COLO668 (cell line): ENCODE results near the gene CDH23.

ENCODE experiments used
- DNase-seq: peaks from one replicate; lab custom pipeline; 2025; ENCODE audit not compliant: unreplicated experiment; lab: John Stamatoyannopoulos, UW

Gene CDH23

DNA sequence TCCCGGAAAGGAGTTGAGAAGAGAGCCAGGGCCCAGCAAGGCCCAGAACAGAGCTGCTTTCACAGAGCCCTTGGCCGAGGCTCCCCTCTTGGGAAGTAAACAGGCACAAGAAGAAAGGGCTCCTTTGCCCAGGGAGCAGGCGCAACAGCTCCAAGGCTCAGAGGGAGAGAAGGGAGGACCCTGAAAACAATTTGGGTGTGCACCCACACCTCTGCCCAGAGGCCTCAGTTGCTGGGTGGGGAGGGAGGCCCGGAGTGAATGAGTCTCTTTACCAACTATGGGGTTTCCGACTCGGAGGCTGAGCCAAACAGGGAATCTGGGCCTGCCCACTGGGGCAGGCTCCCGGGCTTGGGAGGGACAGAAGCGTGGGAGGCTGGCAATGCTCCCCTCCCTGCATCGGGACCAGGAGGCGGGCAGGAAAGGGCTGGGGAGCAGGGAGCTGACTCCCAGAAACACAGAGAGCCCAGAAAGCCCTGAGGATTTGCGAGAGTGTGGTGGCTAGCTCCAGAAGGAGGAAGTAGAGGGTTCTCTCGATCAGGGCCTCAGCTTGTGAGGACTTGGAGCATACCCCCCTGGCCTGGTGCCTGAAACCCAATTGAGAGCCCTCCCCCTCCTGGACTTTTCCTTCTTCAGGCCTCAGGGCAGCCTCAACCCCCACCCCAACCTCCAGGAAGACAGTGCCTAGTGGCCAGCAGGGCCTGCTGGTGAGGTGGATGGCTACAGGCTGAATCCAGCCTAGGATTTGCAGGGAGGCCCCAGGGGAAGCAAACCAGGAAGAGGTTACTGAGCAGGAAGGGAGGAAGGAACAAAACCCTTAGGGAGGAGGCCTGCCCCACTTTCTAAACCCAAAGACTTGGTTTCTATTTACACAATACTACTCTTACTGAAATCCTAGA is 316.7 kb downstream of the CDH23 start:
- DNase-seq, result no peak

- DNase-seq, result no peak
These were observed 317.3 kb downstream of the CDH23 start for GRCh38 chr10:71714031-71714410.

GRCh38 chr10:71714592-71714991 is 317.9 kb downstream of the CDH23 start:
- no peak for DNase-seq

DNA sequence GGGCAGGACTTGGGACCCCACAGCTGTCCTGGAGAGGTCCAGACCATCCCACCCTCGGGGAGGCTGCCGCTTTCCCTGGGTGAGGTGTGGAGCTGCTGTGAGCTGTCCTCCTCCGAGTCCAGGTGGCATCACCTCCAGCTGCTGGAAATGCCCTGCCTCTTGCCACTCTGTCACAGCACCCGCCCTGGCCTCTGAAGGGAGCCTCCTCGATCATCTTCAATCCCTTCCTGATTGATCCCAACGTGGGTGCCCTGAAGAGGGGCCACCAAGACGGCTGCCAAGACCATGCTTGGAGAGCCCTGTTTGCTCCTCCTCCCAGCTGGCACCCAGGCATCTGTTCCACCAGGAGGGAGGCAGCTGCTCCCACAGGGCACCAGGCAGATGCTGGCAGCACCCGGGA is 318.3 kb downstream of the CDH23 start:
- DNase-seq, result no peak

- no peak for DNase-seq
These were observed 319.1 kb downstream of the CDH23 start for GRCh38 chr10:71715860-71716259.

DNA sequence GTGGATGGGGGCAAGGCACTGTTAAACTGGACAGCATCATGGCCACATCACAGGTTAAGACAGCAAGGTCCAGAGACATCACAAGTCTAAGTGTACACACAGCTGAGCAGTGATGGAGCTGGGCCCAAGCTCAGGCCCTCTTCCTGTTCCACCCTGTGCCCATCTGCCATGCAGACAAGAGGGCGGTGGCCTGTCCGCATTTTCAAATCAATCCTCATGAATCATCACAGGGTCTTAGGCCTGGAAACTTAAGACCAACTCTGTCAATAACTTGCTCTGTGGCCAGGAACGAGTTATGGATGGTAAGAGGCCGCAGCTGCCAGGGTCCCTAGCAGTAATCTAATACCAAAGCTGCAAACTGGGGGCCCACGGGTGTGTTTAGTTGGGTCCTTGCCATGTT is 319.7 kb downstream of the CDH23 start:
- no peak for DNase-seq

DNA sequence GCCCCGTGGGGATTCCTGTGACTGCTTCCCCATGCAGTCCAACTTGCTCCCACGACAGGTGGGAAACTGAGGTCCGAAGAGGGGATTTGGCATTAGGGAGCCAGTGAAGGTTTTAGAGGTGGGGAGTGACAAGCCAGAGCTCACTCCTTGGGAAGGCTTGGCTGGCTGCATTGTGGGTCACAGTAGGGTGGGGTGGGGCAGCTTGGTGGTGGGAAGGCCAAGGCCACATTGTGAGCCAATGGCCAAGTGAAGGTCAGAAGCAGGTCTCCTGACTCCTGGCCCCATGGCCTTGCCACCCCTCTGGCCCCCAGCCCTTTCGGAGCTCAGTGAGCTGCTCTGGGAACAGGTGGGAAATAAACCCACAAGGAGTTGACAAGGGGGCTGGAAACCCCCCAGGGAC is 320.3 kb downstream of the CDH23 start:
- no peak for DNase-seq

DNA sequence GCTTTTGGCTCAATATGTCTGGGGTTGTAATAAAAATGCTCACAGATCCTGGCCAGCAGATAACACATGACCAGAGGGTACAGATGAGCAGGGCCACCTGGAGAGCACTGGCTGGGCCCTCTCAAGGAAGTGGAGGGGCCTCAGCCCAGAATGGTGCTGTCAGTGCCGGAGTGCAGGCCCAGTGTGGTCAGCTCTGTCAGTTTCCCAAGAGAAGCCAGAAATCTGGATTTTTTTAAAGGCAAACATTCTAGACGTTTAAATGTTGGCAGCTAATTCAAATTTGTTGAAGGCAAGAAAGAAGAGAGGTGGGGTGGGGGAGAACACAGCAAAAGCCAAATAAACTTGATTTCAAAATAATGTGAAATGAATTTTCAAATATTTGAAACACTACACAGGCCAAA is 320.8 kb downstream of the CDH23 start:
- DNase-seq, result no peak

- DNase-seq, result no peak
These were observed 321.5 kb downstream of the CDH23 start for GRCh38 chr10:71718165-71718698.

DNA sequence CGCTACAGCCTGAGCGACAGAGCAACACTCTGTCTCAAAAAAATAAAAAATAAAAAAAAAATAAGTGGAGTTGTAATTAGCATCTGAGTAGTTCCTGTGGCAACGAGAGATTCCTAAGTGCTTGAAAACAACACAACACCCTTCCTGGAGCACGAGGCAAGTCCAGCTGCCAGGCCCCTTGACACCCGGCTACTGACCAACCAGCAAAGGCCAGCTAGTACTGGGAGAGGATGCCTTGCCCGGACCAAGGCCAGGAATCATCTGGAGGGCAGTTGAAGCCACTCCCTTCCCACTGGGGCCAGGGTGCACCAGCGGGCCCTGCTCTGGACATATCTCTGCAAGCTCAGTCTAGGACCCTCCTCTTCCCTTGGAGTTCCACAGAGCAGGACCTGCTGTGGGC is 322.3 kb downstream of the CDH23 start:
- no peak for DNase-seq

DNA sequence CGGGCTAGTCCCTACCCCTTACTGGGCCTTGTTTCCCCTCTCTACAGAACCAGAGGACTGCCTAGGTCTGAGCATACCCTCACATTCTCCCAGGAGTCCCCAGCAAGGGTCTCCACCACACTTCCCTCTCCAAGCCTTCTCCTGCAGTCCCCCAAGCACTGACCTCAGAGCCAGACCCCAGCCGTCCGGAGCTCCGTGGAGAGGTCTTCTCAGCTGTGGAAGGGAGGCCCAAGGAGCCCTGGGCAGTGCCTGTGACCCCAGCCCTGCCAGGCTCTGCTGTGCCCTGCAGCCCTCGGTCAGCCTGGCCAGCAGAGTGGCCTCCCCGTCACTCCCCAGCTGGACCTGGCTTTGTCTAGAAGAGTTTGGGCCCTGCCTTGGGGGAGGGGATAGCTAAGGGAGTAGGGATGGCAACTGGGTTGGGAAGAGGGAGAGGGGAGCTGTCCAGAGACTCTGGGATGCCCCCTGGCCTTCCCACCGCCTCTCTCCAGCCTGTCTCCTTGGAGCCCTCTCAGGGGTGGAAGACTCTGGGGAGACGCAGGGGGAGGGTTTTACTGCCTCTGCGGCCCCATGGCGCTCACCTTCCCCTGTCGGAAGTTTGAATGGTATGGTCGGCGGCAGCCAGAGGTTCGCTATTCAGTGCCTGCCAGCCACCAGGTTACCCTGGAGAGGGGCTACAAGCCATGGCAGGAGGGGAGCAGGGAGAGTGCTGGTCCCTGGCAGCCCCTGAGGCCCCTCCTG is 322.9 kb downstream of the CDH23 start, which contains the start of gene C10orf105:
TSS of gene C10orf105 (minus strand) at position 315 of the 738 bp plus-strand sequence. CDS start 3,441 bp downstream, outside the sequence.
- DNase-seq, result no peak

DNA sequence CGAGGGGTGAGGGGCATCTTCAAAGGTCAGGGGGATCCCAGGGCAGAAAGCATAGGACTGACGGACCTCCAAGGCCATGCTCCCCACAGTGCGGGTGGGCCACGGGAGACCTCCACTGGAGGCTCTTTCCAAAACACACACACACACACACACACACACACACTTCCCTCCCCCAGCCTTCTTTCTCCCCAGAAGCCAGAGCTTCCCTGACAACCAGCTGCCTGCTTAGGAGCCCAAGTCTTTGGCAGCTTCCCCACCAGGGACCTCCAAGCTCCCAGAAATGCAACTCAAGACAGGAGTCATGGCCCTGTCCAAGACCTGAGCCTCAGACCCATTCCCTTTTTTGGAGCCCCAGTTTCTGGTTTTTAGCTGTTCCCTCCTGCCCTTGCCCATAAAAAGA is 323.6 kb downstream of the CDH23 start:
- no peak for DNase-seq

GRCh38 chr10:71721313-71721712 is 324.6 kb downstream of the CDH23 start:
- DNase-seq, result no peak

DNA sequence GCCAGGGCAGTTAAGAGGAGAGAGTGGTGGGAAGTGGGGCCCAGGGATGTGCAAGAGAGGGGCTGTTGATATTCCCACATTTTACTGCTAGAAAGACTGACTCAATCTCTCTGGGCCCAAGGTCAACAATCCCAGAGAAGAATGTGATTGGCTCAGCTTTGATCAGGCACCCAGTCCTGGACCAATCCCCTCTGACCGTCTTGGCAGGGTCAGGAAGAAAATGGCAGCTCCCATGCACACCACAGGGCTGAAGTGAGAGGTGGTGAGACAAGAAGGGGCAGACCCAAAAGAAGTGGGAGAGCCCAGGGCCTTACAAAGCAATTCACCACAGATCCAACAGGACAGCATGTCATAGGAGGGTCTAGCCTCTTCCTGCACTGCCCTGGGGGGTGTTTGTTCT is 326.1 kb downstream of the CDH23 start:
- no peak for DNase-seq

DNA sequence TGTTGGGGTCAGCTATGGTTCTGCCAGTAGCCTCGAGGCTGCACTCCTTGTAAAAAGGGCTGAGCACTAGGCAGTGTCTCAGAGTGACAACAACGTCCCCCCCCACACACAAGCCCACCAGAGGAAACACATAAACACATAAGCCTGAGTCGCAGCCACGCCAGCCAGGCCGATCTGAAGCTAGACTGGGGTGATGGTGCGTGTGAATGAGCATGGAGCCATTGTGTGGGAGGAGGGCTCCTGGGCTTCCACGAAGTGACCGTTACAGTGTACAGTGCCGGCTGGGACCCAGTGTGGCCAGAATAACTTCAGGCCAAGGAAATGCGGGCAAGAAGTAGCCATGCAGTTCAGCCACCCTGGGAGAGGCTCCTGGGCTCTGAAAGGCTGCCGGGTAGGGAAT is 326.6 kb downstream of the CDH23 start:
- DNase-seq, result no peak

GRCh38 chr10:71724539-71724938 is 327.8 kb downstream of the CDH23 start:
- no peak for DNase-seq

DNA sequence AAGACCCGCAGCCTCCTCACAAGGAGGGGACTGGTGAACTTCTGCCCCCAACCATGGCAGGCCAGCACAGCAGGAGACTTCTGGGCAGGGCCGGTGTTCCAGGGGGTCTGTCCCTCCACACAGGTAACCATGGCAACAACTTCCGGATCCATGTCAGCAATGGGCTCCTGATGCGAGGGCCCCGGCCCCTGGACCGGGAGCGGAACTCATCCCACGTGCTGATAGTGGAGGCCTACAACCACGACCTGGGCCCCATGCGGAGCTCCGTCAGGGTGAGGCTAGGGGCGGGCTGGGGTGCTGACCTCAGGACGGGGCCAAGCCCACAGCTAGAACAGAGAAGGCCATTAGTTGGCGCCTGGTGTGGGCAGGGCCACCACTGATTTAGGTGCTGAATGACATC is 328.5 kb downstream of the CDH23 start:
- DNase-seq, result no peak

- no peak for DNase-seq
These were observed 329.4 kb downstream of the CDH23 start for GRCh38 chr10:71725998-71726579.

DNA sequence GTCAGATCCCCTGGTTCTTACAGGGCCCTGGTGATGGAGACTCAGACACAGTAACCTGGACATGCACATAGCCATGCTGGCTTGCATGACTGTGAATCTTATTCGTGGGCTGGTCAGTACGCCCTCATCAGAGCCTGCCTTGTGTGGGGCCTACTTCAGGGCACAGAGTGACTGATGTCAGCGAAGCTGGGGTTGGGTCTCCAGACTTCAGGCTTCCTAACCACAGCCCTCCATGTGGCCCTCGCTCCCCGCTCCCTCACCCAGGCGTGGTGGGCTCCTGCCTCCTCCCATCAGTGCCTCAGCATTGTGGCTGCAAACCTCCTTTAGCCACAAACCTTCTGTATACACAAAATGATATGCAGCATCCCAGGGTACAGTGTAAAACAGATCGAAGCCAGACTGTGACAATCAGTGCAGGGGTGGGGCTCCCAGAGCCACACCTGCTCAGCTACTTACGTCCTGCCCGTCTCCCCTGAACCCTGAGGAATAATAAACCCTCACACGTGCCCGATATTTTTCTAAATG is 329.9 kb downstream of the CDH23 start:
- no peak for DNase-seq

DNA sequence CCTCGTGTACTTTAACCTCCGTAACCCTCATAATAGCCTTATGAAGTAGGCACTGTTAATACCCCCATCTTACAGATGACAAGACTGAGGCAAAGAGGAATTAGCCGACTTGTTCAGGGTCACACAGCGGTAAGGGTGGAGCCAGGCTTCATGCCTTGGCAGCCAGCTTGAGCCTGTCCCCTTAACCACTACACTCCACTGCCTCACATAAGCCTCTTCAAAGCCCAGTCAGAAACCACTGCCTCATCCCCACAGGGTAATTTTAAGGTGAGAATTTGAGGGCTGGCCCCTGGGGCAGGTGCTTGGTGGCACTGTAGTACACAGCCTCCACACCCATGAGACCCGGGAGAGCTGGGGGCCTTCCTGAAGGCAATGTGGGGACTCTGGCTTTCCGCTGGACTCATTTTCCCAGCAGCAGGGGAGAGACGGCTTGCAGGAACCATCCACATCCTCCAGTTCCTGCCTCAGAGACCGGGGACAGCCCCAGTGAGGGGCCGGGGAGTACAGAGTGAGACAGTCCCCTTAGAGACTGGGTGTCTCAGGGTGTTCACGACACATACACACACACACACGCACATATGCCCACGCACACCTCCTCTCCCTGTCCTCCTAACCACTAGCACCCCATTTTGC is 330.5 kb downstream of the CDH23 start:
- DNase-seq, result no peak
